AG09319 (cell line): ENCODE results near the gene BAIAP2.

Source experiments
- DNase-seq: peaks from one replicate; pipeline ENCODE4 v3.0.0-alpha.2; 2010; ENCODE audit warnings: low read depth; ENCODE audit errors: extremely low read depth
- CTCF ChIP-seq: IDR thresholded peaks from 2 replicates; pipeline ENCODE4 v1.5.1; 2011; ENCODE audit warnings: low read depth, mild to moderate bottlenecking, inconsistent platforms, low read length, moderate library complexity

The BAIAP2 gene

GRCh38 chr17:80998118-80998747 lies 36.7 kb upstream of the BAIAP2 start:
- DNase-seq = no peak
- no peak for TF ChIP-seq CTCF

GRCh38 chr17:80998748-80999535 lies 36.0 kb upstream of the BAIAP2 start:
- no peak for DNase-seq
- TF ChIP-seq CTCF = no peak

- DNase-seq = no peak
- no peak for TF ChIP-seq CTCF
These were observed 35.2 kb upstream of the BAIAP2 start for GRCh38 chr17:80999536-81000333.

- no peak for DNase-seq
These were observed 34.7 kb upstream of the BAIAP2 start for GRCh38 chr17:81000334-81000630.

GRCh38 chr17:81000631-81001357 lies 34.2 kb upstream of the BAIAP2 start:
- no peak for TF ChIP-seq CTCF
- DNase-seq = no peak

More at GRCh38 chr17:81000334-81000630, 34.7 kb upstream of the BAIAP2 start:
- TF ChIP-seq CTCF = no peak

GRCh38 chr17:81002013-81002384 lies 33.0 kb upstream of the BAIAP2 start:
- no peak for TF ChIP-seq CTCF
- DNase-seq = no peak
